HG03521 (cell line): Measurements from ENCODE around the gene SYNE4.
"Not testable (repeated sequence)": the region's sequence is repeated elsewhere in the genome, so short reads cannot be mapped to it uniquely, and the experiment has no call there.

Experiments used
- ATAC-seq: cut with Tn5 transposase; IDR thresholded peaks from one replicate; pipeline ENCODE4 v1.9.1; 2021; ENCODE audit warnings: mild to moderate bottlenecking, moderate library complexity; ENCODE audit not compliant: unreplicated experiment

Gene SYNE4

DNA sequence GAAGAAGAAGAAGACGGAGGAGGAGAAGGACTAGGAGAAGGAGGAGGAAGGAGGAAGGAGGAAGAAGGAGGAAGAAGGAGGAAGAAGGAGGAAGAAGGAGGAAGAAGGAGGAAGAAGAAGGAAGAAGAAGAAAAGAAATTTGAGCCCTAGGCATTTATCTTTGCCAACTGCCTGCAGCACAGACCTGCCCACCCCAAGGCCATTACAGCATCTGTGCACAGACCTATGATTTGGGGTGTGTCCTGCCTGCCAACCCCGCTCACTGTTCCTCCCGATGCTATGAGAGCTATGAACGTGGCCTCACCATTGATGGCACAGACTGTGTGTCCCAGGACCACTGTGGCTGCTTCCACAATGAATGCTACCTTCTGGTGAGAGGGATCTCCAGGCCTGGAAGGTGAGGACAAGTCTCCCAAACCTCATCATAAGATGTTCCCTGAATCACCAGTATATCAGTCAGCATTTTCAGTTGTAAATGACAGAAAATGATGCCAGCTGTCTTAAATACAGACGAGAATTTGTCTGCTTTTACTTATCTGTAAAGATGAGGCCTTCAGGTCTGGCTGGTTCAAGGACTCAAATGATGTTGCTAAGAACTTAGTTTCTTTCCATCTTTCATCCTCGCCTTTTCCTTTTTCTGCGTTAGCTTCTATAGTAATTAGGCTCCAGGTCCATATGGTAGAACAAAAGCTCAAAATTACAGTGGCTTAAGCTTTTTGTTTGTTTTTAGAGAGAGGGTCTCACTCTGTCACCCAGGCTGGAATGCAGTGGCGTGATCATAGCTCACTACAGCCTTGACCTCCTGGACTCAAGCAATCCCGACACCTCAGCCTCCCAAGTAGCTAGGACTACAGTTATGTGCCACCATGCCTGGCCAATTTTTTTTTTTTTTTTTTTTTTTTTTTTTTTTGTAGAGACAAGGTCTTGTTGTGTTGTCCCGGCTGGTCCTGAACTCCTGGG lies 17.6 kb downstream of the SYNE4 start:
- no peak for ATAC-seq

DNA sequence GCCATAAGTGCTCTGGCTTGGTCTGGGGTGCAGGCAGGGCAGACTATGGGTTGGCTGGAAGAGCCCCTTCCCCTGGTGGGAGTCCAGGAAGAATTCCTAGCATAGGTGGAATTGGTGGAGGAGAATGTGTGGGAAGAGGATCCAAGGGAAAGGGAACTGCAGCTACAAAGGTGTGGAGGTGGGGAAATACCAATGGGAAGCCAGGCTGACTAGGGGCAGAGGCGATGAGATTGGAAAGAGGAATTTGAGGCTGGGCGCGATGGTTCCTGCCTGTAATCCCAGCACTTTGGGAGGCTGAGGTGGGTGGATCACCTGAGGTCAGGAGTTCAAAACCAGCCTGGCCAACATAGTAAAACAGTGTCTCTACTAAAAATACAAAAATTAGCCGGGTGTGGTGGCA lies 18.5 kb downstream of the SYNE4 start:
- ATAC-seq: no peak

DNA sequence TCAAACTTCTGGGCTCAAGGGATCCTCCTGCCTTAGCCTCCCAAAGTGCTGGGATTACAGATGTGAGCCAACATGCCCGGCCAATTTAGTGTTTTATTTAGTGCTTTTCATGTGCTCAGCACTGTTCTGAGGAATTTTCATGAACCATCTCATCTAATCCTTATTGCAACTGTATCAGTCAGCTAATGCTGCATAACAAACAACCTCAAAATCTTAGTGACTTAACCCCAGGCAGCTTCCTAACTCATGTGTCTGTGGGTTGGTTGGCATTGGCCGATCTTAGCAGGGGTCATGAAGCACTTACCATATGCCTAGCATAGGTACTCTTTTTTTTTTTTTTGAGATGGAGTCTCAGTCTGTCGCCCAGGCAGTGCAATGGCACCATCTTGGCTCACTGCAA lies 19.8 kb downstream of the SYNE4 start:
- ATAC-seq: no peak

DNA sequence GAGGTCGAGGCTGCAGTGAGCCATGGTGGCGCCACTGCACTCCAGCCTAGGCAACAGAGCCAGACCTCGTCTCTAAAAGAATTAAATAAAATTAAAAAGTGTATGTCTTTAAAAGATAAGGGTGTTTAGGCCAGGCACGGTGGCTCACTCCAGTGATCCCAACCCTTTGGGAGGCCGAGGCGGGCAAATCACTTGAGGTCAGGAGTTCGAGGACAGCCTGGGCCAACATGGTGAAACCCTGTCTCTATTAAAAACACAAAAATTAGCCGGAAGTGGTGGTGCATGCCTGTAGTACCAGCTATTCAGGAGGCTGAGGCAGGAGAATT lies 21.1 kb downstream of the SYNE4 start:
- ATAC-seq: no peak

DNA sequence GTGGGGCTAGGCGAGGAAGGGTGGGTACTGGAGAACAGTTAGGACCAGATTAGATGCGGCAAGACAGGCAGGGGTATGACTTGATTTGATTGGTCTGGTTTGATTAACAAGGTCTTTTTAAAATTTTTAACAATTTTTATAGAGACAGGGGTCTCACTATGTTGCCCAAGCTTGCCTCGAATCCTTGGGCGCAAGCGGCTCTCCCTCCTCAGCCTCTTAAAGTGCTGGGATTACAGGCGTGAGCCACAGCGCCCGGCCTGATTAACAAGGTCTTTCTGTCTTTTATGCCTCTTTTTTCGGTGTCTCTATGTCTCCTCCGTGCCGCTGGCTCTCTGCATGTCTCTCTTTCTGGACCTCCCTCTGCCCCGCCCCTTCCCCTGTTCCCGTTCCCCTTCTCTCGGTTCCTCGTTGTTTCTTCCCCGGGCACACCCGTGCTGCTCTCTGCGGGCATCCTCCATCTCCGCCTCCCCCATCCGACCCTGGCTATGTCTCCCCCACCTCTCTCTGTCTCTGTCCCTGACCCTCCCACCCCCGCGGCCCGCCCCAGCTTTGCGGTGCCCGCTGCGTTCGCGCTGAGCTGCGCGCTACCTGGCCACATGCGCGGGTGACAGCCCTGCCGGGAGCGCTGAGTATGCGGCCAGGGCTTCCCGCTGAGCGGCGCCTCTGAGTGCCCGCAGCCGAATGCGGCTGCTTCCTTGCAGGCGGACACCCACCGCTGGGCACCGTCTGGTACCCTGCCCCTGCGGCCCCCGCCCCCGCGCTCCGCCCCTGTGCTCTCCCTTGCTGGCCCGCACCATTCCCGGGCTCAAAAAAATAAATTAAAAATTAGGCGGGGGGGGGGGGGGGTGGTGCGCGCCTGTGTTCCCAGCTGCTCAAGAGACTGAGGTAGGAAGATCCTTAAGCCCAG lies 21.7 kb downstream of the SYNE4 start:
- ATAC-seq: no peak

DNA sequence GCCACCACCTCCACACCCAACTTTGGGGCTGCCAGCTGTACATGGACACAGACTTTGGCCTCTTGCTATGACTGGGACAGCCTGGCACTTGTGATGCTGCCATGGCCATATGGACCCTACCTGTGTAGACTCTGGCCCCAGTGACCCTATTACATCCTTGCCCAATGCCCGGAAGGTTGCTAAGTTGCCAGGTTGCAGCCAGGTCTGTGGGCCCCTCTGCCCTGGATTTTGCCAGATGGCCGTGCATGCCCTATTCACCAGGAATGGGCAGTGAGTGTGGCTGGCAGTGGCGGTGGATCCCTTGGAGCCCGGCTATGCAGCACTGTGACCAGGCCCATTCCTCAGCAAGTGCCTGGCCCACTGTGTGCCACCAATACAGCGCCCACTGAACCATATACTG lies 22.5 kb downstream of the SYNE4 start:
- ATAC-seq: no peak

DNA sequence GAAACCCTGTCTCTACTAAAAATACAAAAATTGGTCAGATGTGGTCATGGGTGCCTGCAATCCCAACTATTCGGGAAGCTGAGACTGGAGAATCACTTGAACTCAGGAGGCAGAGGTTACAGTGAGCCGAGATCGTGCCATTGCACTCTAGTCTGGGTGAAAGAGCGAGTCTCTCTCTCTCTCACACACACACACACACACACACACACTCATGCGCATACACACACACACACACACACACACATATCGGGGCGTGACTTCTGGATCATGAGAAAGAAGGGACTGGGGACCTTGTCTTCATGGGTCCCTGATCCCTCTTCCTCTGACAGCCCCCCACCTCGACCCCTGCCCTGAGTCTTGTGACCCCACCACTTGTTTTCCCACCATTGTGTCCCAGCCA lies 25.4 kb downstream of the SYNE4 start:
- ATAC-seq: no peak

DNA sequence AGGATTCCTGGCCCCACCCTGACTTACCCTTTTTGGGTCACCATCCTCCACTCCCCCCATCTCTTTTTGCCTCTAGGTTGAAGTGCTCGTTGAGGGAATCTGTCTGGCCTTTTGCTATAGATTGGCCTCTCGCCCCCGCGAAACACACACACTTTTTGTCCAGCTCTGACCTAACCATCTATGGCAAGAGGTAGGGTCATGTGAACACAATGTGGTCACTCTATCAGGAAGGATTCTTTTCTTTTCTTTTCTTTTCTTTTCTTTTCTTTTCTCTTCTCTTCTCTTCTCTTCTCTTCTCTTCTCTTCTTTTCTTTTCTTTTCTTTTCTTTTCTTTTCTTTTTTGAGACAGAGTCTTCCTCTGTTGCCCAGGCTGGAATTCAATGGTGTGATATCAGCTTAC lies 27.6 kb downstream of the SYNE4 start:
- ATAC-seq: not testable (repeated sequence)

DNA sequence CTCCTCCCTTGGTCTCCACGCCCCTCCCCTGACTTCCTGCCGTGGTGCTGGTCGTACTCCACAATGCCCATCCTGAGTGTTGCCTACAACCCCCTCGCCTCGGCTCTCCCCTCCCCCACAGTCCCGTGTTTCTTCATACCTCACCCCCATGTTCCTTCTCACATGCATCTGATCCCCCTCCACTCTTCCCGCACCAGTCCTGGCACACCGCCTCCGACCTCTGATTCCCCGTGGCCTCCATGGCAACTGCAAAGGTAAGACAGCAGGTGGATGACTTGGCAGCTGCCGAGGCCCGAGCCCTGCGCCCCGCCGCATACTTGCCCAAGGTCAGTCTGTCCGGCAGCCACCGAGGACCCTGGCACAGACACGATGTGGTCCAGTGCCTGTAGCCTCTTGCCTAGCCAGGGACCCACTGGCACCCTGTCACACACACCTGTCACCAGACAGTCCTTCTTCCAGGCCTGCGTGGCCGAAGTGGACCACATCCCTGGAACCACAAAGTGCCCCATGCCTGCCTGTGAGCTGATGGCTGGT lies 29.7 kb downstream of the SYNE4 start:
- no peak for ATAC-seq

DNA sequence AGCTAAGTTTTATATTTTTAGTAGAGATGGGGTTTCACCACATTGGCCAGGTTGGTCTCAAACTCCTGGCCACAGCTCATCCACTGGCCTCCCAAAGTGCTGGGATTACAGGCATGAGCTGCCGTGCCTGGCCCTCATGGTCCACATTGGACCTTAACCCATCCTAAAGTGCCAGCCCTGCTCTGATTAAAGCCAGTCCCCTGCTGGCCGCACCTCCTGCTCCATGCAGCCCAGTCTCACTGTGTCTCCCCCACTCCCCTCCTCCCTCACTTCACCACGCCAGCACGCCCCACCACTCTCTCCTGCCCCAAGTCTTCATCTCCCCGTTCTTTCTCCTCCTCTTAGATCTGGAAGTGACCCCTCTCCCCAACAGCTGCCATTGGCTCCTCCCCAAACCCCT lies 30.3 kb downstream of the SYNE4 start:
- ATAC-seq: no peak

DNA sequence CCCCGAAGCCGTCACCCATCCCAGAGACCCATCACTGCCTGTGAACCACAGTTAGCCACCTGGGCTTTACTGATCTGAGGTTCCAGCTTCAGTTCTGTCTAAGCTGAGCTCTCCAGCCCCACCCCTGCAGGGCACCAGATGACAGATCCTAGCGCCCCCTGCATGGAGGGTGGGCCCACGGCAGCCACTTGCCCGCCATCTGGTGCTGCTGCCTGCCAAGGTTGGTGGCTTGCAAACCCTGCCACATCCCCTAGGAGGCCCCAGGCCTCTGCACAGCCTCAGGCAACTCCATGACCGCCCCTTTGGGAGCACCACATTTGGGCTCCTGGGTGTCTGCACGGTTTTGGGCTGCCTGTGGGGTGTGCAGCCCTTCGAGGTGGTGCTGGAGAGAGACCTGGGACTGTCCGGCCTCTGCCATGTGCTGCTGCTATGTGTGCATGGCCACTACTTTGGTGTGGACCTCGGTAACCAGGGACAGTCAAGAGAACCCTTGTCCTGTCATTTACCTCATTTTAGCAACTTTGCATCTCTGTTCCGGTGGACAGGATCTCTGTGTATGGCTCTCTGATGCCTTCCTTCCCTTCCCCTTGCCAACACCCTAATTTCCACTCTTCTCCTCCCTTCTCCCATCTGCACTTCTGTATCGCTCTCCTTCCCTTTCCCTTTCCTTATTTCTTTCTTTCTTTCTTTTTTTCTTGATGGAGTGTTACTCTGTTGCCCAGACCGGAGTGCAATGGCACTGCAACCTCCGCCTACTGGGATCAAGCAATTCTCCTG lies 31.0 kb downstream of the SYNE4 start:
- no peak for ATAC-seq

DNA sequence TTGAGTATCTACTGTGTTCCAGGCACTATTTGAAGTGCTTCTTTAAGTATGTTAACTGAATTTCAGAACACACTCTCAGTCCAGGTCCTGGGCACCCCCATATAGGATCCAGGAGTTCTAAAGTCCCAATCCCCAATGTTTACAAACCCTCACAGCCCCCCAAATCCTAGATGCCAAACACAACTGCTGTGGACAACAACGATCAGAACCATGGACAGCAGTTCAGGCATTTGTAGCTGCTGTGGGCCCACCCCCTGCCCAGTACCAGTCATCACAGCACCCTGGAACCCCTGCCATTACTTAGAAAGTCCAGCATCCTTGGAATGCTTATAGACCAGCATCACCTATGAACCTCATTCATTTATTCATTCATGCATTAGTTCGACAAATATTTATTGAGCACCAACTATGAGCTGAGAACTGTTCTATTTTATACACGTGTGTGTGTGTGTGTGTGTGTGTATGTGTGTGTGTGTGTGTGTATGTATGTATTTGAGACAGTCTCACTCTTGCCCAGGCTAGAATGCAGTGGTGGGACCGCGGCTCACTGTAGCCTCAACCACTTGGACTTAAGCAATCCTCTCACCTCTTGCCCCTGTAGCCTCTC lies 32.9 kb downstream of the SYNE4 start:
- no peak for ATAC-seq

DNA sequence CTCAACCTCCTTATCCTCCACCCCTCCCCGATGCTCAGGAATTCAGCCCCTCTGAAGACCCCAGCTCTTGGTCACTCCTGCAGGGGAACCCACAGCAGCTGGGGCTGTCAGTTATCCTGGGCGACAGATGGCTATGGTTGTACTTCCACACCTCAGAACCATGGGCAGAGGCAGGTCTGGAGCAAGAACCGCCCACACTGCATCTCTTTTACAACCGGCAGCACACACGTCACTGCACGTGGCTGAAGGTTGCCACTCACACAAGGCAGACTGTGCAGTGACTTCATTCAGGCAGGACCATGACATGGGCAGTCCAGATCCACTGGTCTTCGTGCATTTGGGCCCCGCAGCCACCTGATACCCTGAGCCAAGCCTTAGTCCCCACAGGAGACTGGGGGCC lies 35.1 kb downstream of the SYNE4 start:
- no peak for ATAC-seq

DNA sequence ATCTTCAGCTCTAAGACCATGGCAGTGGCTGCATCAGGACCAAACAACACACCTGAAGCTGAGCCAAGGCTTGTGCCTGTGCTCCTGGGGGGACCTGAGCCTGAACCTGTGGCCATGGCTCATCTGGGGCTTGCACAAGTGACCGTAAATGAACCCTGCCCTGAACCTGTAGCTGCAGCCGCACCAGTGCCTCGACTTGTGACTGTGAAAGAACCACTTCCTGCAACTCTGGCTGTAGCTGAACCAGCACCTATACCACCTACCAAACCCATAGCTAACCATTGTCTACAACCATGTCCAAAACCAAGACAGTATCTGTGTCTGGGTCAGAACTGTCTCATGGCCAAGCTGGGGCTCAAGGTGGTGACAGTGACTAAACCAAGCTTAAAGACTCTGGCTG lies 41.8 kb downstream of the SYNE4 start:
- ATAC-seq: no peak

DNA sequence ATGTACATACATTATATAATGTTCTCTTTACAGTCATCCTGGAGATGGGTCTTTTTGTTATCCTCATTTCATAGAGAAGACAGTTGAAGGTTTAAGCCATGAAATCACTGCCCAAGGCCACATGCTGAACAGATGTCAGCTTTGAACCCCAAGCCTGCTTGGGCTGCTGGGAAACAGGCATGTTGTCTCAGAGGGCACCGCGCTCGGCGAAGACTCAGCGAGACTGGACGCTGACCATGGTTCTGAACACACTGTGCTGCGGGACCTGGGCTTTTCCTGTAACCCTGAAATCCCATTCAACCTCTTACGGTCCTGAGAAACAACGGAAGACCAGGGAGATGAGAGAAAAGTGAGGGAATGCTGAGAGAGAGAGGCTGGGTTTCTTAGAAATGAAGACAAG lies 45.1 kb downstream of the SYNE4 start:
- no peak for ATAC-seq

DNA sequence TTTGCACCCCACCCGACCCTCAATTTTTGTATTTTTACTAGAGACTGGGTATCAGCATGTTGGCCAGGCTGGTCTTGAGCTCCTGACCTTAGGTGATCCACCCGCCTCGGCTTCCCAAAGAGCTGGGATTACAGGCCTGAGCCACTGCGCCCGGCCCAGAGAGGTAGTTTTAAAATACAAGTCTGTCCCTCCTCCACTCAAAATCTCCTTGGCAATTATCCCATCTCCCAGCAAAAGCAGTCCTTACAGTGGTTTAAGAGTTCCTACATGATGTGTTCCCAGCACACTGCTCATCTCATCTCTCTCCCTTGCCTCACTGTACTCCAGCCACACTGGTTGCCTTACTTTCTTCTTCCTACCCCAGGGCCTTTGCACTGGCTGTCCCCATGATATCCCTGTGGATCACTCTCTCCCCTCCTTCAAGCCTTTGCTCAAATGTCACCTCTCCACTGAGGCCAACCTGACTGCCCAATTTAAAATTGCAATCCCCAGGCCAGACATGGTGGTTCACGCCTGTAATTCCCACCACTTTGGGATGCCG lies 48.1 kb downstream of the SYNE4 start:
- ATAC-seq: no peak

DNA sequence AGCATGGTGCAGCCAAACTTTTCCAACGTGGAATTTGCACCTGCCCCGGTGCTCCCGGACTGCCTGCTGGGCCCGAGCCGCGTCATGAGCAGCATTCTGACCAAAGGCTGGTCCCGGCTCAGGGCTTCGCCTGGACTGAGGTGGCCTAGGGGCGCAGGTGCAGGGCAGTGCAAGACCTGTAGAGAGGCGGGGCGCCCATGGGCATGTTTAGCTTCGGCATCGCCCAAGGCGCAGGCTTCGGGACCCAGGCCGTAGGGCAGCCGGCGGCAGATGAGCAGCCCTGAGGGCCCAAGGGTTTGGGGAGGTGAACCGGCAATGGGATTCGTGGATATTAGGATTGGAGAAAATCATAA lies 48.7 kb downstream of the SYNE4 start:
- no peak for ATAC-seq

DNA sequence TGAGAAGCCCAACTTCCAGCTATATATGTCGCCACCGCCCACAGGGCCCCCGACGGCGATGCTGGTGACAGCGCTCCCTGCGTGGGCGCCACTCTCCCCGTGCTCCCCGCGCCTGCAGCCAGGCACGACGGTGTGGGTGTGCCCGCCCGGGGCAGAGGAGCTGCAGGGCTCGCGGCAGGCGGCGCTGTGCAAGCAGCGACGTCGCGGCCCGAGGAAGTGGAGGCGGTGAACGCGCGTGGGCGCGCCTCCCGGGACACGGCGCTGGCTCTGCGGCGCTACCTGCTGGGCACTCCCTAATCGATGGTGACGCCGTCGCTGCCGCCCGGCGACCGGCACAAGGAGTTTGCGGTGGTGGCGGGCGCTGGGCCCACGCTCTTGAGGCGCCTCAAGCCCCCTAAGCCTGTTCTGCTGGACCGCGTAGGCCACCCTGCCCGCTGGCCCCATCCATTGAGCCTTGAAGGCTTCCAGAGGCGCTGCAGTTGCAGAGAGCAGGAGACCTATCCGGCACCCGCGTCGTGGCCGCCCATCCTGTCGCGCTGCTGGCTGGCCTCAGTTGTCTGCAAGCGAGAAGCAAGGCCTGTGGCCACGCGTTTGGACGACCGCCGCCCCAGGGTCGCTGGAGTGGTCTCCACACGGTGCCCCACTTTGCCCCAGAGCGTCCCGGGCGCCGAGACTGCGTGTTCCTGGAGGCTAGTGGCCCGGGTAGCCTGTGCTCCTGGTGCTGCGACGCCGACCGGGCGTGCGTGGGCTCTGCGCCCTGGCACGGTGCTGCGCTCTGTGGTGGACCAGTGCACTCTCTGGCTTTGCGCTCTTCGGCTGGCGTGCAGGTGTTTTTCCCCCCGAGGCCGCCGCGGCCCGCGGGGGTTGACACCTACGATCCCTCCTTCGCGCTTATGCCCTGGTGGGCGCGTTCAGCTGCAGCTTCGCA lies 49.3 kb downstream of the SYNE4 start:
- no peak for ATAC-seq

DNA sequence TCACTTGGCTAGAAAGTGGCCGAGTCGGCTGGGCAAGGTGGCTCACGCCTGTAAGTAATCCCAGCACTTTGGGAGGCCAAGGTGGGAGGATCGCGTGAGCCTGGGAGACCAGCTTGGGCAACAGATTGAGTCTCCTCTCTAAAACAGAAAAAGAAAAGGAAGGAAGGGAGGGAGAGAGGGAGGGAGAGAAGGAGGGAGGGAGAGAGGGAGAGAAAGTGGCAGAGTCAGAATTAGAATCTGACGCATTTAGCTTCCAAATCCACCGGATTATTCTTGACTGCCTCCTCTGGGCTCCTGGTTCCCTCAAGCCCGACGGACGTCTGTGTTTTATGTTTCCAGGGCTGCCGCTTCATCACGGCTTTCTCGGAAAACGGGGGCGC lies 50.0 kb downstream of the SYNE4 start:
- ATAC-seq: no peak
